Neural crest cell (in vitro differentiated cells): ENCODE measurements around the gene ATAD2B. TPM values are rescaled to one million over a fixed set of nuclear protein-coding genes. Genes with fewer than 3 reads are reported as not detected.

ENCODE experiments used
- DNase-seq: peaks from one replicate; pipeline ENCODE4 v3.0.0; 2021; ENCODE audit warnings: low read depth, mixed read lengths, low spot score
- H3K27ac Mint-ChIP-seq: one replicate; pipeline ENCODE4 v1.8.0; 2021; ENCODE audit warnings: mild to moderate bottlenecking, mixed read lengths; ENCODE audit not compliant: unreplicated experiment
- H3K27me3 Mint-ChIP-seq: 2 replicates; pipeline ENCODE4 v1.8.0; 2021; ENCODE audit warnings: low read depth, mild to moderate bottlenecking, mixed read lengths
- H3K36me3 Mint-ChIP-seq: 2 replicates; pipeline ENCODE4 v1.8.0; 2021; ENCODE audit warnings: low read depth, mild to moderate bottlenecking, mixed read lengths
- H3K4me1 Mint-ChIP-seq: 2 replicates; pipeline ENCODE4 v1.8.0; 2021; ENCODE audit warnings: mixed read lengths
- H3K4me3 Mint-ChIP-seq: one replicate; pipeline ENCODE4 v1.8.0; 2021; ENCODE audit warnings: mild to moderate bottlenecking, mixed read lengths
- H3K9me3 Mint-ChIP-seq: 2 replicates; pipeline ENCODE4 v1.8.0; 2021; ENCODE audit warnings: mixed read lengths
- total RNA-seq: library from RNA; stranded (reverse); gene quantifications from 2 replicates; pipeline ENCODE4 v1.2.1, GENCODE V29; 2021
- TF ChIP-seq, protein P1 (sequence below): fragments of 200-600 bp; sonication (generic); conservative IDR thresholded peaks from 2 replicates; pipeline ENCODE4 v1.5.0; 2021; ENCODE audit warnings: antibody characterized with exemption, mild to moderate bottlenecking

Gene ATAD2B
- total RNA-seq, 1 donor from 2014 or later, result 29.4 TPM

DNA sequence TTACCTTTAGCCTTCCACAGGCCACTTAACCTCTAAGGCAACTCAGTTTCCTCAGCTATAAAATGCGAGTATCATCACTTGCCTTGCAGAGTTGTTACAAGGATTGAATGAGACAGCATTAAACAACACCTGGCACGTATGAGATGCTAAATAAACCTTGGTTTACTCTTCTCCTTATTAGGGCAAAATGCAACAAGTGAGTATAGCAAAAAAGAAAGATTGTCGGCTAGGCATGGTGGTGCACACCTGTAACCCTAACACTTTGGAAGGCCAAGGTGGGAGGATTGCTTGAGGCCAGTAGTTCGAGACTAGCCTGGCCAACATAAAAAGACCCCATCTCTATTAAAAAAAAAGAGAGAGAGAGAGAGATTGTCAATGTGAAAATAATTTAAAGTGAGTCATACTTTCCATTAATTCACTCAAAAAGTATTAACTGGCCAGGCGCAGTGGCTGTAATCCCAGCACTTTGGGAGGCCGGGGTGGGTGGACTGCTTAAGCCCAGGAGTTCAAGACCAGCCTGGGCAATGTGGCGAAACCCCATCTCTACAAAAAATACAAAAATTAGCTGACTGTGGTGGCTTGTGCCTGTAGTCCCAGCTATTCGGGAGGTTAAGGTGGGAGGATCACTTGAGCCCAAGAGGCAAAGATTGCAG, 8.0 kb downstream of the ATAD2B start:
- peaks cover 24% of the 10 kb centered on the region for H3K4me1 Mint-ChIP-seq
- H3K27ac Mint-ChIP-seq, result no peak overlapping the region
- H3K9me3 Mint-ChIP-seq, result no peaks in the 10 kb centered on the region
- TF ChIP-seq, protein P1, sequence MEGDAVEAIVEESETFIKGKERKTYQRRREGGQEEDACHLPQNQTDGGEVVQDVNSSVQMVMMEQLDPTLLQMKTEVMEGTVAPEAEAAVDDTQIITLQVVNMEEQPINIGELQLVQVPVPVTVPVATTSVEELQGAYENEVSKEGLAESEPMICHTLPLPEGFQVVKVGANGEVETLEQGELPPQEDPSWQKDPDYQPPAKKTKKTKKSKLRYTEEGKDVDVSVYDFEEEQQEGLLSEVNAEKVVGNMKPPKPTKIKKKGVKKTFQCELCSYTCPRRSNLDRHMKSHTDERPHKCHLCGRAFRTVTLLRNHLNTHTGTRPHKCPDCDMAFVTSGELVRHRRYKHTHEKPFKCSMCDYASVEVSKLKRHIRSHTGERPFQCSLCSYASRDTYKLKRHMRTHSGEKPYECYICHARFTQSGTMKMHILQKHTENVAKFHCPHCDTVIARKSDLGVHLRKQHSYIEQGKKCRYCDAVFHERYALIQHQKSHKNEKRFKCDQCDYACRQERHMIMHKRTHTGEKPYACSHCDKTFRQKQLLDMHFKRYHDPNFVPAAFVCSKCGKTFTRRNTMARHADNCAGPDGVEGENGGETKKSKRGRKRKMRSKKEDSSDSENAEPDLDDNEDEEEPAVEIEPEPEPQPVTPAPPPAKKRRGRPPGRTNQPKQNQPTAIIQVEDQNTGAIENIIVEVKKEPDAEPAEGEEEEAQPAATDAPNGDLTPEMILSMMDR, result no peak
- H3K4me3 Mint-ChIP-seq, result no peak overlapping the region
- no peak for DNase-seq
- no peaks in the 10 kb centered on the region for H3K27me3 Mint-ChIP-seq
- no peaks in the 10 kb centered on the region for H3K36me3 Mint-ChIP-seq

GRCh38 chr2:23916727-23917405, 10.1 kb downstream of the ATAD2B start:
- no peaks in the 10 kb centered on the region for H3K27me3 Mint-ChIP-seq
- peaks cover 5% of the 10 kb centered on the region for H3K36me3 Mint-ChIP-seq
- H3K9me3 Mint-ChIP-seq, result no peaks in the 10 kb centered on the region
- no peak overlapping the region for H3K4me3 Mint-ChIP-seq
- TF ChIP-seq, protein P1, result no peak
- no peak overlapping the region for H3K27ac Mint-ChIP-seq
- DNase-seq, result no peak
- peaks cover 16% of the 10 kb centered on the region for H3K4me1 Mint-ChIP-seq

DNA sequence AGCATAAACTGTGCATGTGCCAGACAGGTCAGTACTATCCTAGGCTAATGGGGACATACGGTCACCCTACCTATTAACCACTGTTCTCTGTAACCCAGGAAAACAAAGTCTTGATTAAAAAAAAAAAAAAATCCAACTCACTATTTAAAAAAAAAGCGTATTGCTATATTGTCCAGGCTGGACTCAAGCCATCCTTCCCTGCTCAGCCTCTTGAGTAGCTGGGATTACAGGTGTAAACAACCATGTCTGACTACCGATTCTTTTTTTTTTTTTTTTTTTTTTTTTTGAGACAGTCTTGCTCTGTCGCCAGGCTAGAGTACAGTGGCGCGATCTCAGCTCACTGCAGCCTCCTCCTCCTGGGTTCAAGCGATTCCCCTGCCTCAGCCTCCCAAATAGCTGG, 11.6 kb downstream of the ATAD2B start:
- Mint-ChIP-seq H3K27me3 (no peaks in the 10 kb centered on the region), H3K9me3 (no peaks in the 10 kb centered on the region), H3K4me3 (no peak overlapping the region), H3K36me3 (peaks cover 5% of the 10 kb centered on the region), H3K4me1 (peaks cover 16% of the 10 kb centered on the region), H3K27ac (no peak overlapping the region)
- DNase-seq, result no peak
- TF ChIP-seq, protein P1, result no peak

DNA sequence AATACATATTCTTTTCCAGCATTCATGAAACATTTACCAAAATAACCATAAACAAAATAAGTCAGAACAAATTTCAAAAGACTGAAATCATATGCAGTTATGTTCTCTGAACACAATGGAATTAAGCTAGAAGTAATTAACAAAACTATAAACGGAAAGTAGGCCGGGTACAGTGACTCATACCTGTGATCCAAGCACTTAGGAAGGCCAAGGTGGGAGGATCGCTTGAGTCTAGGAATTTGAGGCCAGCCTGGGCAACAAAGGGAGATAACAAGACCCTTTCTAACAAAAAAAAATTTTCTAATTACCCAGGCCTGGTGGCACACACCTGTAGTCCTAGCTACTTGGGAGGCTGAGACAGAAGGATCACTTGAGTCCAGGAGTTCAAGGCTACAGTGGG, 14.9 kb downstream of the ATAD2B start:
- Mint-ChIP-seq H3K27ac (no peak overlapping the region), H3K4me1 (peaks cover 13% of the 10 kb centered on the region), H3K4me3 (no peak overlapping the region), H3K9me3 (no peaks in the 10 kb centered on the region), H3K27me3 (no peaks in the 10 kb centered on the region), H3K36me3 (peaks cover 5% of the 10 kb centered on the region)
- no peak for DNase-seq
- TF ChIP-seq, protein P1, result no peak

GRCh38 chr2:23905155-23905554, 21.8 kb downstream of the ATAD2B start:
- H3K4me3 Mint-ChIP-seq, result no peak overlapping the region
- no peaks in the 10 kb centered on the region for H3K9me3 Mint-ChIP-seq
- no peaks in the 10 kb centered on the region for H3K27me3 Mint-ChIP-seq
- no peaks in the 10 kb centered on the region for H3K36me3 Mint-ChIP-seq
- H3K27ac Mint-ChIP-seq, result peak overlapping the region; percentile 50
- TF ChIP-seq, protein P1, result no peak
- H3K4me1 Mint-ChIP-seq, result peaks cover 16% of the 10 kb centered on the region
- no peak for DNase-seq
